Stimulated activated CD4-positive, alpha-beta T cell treated with anti-CD3 and anti-CD28 coated beads, Interleukin-4, amount 100 ng/mL, for 1 hour (primary cell): ENCODE data around the gene KRT27.
"Not testable (repeated sequence)": the region's sequence is repeated elsewhere in the genome, so short reads cannot be mapped to it uniquely, and the experiment has no call there.

ENCODE experiments used
- DNase-seq: peaks from one replicate; pipeline ENCODE4 v3.0.0-alpha.2; 2020

KRT27 gene

DNA sequence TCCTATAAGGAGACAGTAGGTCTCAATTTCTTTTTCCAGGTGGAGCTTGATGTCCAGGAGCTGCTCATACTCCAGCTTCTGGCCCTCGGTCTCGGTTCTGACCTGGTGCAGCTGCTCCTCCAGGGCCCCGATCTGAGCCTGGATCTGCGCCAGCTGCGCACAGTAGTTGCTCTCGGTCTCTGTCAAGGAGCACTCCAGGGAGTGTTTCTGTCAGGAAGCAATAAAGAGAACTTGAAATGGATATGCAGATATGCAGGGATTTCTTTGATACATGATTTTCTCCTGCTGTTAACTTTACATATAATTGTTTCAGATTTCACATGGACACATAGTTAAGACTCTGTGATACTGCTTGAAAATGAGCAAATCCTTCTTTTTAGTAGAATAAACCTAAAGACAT, 32.0 kb downstream of the KRT27 start:
- no peak for DNase-seq

DNA sequence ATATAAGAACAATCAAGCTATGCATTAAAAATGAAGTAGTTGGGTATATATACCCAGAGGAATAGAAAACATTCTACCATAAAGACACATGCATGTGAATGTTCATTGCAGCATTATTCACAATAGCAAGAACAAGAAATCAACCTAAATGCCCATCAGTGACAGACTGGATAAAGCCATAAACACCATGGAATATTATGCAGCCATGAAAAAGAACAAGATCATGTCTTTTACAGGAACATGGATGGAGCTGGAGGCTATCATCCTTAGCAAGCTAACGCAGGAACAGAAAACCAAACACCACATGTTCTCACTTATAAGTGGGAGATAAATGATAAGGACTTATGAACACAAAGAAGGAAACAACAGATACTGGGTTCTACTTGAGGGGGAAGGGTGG, 33.7 kb downstream of the KRT27 start:
- not testable (repeated sequence) for DNase-seq

GRCh38 chr17:40738553-40738952, 43.8 kb downstream of the KRT27 start:
- DNase-seq = no peak

DNA sequence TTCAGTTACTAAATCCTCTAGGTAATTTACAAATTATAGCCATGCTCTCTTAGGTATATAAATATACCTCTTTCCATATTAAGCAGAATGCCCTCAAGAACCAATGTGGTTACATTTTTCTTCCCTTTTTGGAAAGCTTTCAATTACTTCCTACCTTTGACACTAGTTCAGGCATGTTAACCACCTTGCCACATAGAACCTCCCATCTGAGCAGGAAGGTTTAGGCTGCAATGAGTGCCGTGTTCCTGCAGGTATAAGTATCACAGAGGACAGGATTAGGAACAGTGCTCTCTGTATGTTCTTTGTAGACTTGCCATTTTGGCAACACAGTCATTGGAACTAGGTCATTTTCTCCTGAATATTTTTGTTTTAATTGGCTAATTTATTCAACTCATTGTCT, 47.3 kb downstream of the KRT27 start:
- DNase-seq = no peak

GRCh38 chr17:40734018-40734417, 48.3 kb downstream of the KRT27 start:
- DNase-seq = no peak

- DNase-seq = no peak
These were observed 51.4 kb downstream of the KRT27 start for GRCh38 chr17:40730970-40731369.

- DNase-seq = no peak
These were observed 54.7 kb downstream of the KRT27 start for GRCh38 chr17:40727447-40728231.

DNA sequence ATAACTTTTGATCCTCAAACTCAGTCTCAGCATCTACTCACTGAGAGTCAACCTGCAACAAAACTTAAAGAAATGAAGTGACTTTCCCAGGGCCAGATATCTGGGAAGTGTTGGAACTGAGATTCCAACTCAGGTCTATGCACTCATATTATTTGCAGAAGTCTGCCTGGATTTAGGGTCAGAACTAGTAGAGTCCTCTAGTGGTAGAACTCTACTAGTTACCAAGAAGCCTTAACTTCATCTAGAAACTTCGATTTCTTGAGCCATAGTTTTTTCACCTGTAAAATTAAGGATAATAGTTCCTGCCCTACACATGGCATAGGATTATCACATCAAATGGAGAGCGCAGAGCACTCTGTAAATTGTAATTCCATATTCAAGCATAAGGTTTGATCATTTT, 55.4 kb downstream of the KRT27 start:
- DNase-seq = no peak
